HEK293 (cell line): ENCODE measurements around the gene GAL3ST2.

ENCODE experiments used
- CTCF ChIA-PET: fragments of 350-600 bp; formaldehyde crosslinking; extraction: SDS; loops from one replicate; lab custom pipeline; 2021; ENCODE audit warnings: antibody characterized with exemption; lab: Yijun Ruan, JAX
- POLR2A ChIA-PET: fragments of 300-600 bp; formaldehyde crosslinking; extraction: SDS; loops from one replicate; lab custom pipeline; 2020; ENCODE audit warnings: antibody characterized with exemption, inconsistent platforms; lab: Yijun Ruan, JAX
- H3K27ac ChIP-seq: fragments of 200-500 bp; sonication (Bioruptor generic); 2 replicates; pipeline ENCODE4 v1.5.1; 2014; ENCODE audit warnings: low read depth, low read length, control low read depth, inconsistent platforms; ENCODE audit errors: extremely low read depth
- H3K36me3 ChIP-seq, 2 experiments: fragments of 200-500 bp in 1 of 2; sonication (Bioruptor generic) in 1 of 2; 1 replicate in 1 of 2; 2 replicates in 1 of 2; pipeline ENCODE4 v1.5.1; 2014 to 2017; ENCODE audit warnings: inconsistent platforms in 2 of 2, low read length in 2 of 2; ENCODE audit not compliant: control insufficient read depth in 2 of 2, insufficient read depth in 1 of 2
- H3K4me1 ChIP-seq: fragments of 200-500 bp; sonication (Bioruptor generic); 2 replicates; pipeline ENCODE4 v1.5.1; 2014; ENCODE audit warnings: mild to moderate bottlenecking, low read length, inconsistent platforms; ENCODE audit not compliant: control insufficient read depth, insufficient read depth
- H3K4me3 ChIP-seq: 2 replicates; pipeline ENCODE4 v1.5.1; 2011; ENCODE audit warnings: low read depth, mild to moderate bottlenecking, control low read depth, low read length, moderate library complexity
- H3K9me3 ChIP-seq: fragments of 200-500 bp; sonication (Bioruptor generic); 2 replicates; pipeline ENCODE4 v1.5.1; 2014; ENCODE audit warnings: low read depth, low read length, inconsistent platforms; ENCODE audit not compliant: control insufficient read depth, insufficient read depth
- KLF1 ChIP-seq: fragments of 450-650 bp; formaldehyde crosslinking; IDR thresholded peaks from 2 replicates; pipeline ENCODE4 v1.5.1; 2016; ENCODE audit warnings: missing biosample characterization, missing genetic modification characterization
- OSR2 ChIP-seq: fragments of 450-650 bp; formaldehyde crosslinking; IDR thresholded peaks from 2 replicates; pipeline ENCODE4 v1.5.1; 2016; ENCODE audit warnings: missing biosample characterization, missing genetic modification characterization
- PRDM1 ChIP-seq: fragments of 450-650 bp; formaldehyde crosslinking; IDR thresholded peaks from 2 replicates; pipeline ENCODE4; 2016; ENCODE audit warnings: missing biosample characterization, missing genetic modification characterization
- YY2 ChIP-seq: fragments of 450-650 bp; formaldehyde crosslinking; IDR thresholded peaks from 2 replicates; pipeline ENCODE4 v1.5.1; 2016; ENCODE audit warnings: missing biosample characterization, missing genetic modification characterization
- ZNF19 ChIP-seq: fragments of 450-650 bp; formaldehyde crosslinking; IDR thresholded peaks from 2 replicates; pipeline ENCODE4; 2016; ENCODE audit warnings: missing biosample characterization, missing genetic modification characterization, low read depth
- ZNF214 ChIP-seq: fragments of 450-650 bp; formaldehyde crosslinking; IDR thresholded peaks from 2 replicates; pipeline ENCODE4 v1.5.1; 2017; ENCODE audit warnings: missing biosample characterization, mild to moderate bottlenecking, missing genetic modification characterization, borderline replicate concordance
- ZNF24 ChIP-seq: fragments of 450-650 bp; formaldehyde crosslinking; IDR thresholded peaks from 2 replicates; pipeline ENCODE4 v1.5.1; 2016; ENCODE audit warnings: missing biosample characterization, missing genetic modification characterization
- ZNF473 ChIP-seq: fragments of 450-650 bp; formaldehyde crosslinking; IDR thresholded peaks from 2 replicates; pipeline ENCODE4 v1.5.1; 2017; ENCODE audit warnings: missing biosample characterization, missing genetic modification characterization
- ZNF600 ChIP-seq: fragments of 450-650 bp; formaldehyde crosslinking; IDR thresholded peaks from 2 replicates; pipeline ENCODE4 v1.5.1; 2016; ENCODE audit warnings: missing biosample characterization, missing genetic modification characterization
- ZSCAN16 ChIP-seq: fragments of 450-650 bp; formaldehyde crosslinking; IDR thresholded peaks from 2 replicates; pipeline ENCODE4 v1.5.1; 2016; ENCODE audit warnings: missing biosample characterization, missing genetic modification characterization
- TF ChIP-seq, protein P1 (sequence below): sonication (generic); formaldehyde crosslinking; IDR thresholded peaks from 2 replicates; pipeline ENCODE4 v1.8.1; 2022; ENCODE audit warnings: mild to moderate bottlenecking, moderate library complexity, missing genetic modification reagents
- TF ChIP-seq, protein P2 (sequence below): fragments of 450-650 bp; formaldehyde crosslinking; IDR thresholded peaks from 2 replicates; pipeline ENCODE4 v1.5.1; 2017; ENCODE audit warnings: missing biosample characterization, missing genetic modification characterization
- TF ChIP-seq, protein P3 (sequence below): fragments of 450-650 bp; formaldehyde crosslinking; IDR thresholded peaks from 2 replicates; pipeline ENCODE4 v1.5.1; 2016; ENCODE audit warnings: missing biosample characterization, missing genetic modification characterization
- TF ChIP-seq, protein P4 (sequence below): fragments of 450-650 bp; formaldehyde crosslinking; IDR thresholded peaks from 2 replicates; pipeline ENCODE4 v1.5.1; 2016; ENCODE audit warnings: missing biosample characterization, missing genetic modification characterization

The GAL3ST2 gene

DNA sequence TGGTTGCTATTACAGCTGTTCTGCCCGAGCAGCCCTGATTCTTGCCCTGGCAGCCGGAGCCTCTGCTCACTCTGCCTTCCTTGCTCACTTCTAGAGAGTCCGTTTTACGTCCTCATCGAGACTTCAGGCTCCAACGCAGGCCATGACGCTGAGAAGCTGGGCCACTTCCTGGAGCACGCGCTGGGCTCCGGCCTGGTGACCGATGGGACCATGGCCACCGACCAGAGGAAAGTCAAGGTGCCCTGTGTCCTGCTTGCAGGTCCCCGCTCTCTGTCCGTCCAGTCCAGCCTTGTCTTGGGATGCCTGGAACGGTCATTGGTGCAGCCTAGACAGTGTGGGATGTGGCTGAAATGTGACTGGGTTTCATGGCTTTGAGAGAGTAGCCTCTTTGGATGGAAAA, 25.5 kb upstream of the GAL3ST2 start:
- POLR2A ChIA-PET, result no interaction called here
- no peak for TF ChIP-seq YY2
- no peak for TF ChIP-seq ZNF600 (tag by site-specific recombination)
- no peak for TF ChIP-seq PRDM1 (tag by site-specific recombination)
- TF ChIP-seq, protein P1, sequence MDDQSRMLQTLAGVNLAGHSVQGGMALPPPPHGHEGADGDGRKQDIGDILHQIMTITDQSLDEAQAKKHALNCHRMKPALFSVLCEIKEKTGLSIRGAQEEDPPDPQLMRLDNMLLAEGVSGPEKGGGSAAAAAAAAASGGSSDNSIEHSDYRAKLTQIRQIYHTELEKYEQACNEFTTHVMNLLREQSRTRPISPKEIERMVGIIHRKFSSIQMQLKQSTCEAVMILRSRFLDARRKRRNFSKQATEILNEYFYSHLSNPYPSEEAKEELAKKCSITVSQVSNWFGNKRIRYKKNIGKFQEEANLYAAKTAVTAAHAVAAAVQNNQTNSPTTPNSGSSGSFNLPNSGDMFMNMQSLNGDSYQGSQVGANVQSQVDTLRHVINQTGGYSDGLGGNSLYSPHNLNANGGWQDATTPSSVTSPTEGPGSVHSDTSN (CRISPR knock-in tag), result no peak
- TF ChIP-seq ZNF473 (tag by site-specific recombination), result no peak
- TF ChIP-seq OSR2, result no peak
- CTCF ChIA-PET, result interaction anchor here (0.6 kb wide), 1 partner anchor 17 kb away, joined by 3 read pairs; the partner anchor contains the start of gene D2HGDH
- H3K27ac ChIP-seq, result no peak overlapping the region
- no peak overlapping the region for H3K4me3 ChIP-seq
- no peaks in the 10 kb centered on the region for H3K9me3 ChIP-seq
- H3K36me3 ChIP-seq, result peaks cover 8 to 64% of the 10 kb centered on the region in 2 experiments; a peak in 2 of 3 replicates
- H3K4me1 ChIP-seq, result no peaks in the 10 kb centered on the region

DNA sequence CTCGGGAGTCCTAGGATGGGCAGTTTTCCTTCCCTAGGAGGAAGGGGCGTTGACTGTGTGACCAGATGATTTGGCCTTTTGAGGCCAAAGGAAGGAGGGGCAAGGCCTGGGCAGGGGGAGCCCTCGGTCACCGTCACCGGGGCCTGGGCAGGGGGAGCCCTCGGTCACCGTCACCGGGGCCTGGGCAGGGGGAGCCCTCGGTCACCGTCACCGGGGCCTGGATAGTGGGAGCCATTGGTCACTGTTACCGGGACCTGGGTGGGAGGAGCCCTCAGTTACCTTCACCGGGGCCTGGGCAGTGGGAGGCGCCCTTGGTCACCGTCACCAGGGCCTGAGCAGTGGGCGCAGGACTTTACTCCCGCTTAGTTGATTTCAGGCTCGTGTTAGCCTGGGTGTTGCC, 24.8 kb upstream of the GAL3ST2 start:
- no peaks in the 10 kb centered on the region for H3K4me1 ChIP-seq
- peaks cover 4 to 66% of the 10 kb centered on the region in 2 experiments; a peak in 2 of 3 replicates for H3K36me3 ChIP-seq
- no peak overlapping the region for H3K4me3 ChIP-seq
- POLR2A ChIA-PET, result no interaction called here
- CTCF ChIA-PET, result no interaction called here
- no peak overlapping the region for H3K27ac ChIP-seq
- TF ChIP-seq ZSCAN16 (tag by site-specific recombination), result no peak
- TF ChIP-seq, protein P2, sequence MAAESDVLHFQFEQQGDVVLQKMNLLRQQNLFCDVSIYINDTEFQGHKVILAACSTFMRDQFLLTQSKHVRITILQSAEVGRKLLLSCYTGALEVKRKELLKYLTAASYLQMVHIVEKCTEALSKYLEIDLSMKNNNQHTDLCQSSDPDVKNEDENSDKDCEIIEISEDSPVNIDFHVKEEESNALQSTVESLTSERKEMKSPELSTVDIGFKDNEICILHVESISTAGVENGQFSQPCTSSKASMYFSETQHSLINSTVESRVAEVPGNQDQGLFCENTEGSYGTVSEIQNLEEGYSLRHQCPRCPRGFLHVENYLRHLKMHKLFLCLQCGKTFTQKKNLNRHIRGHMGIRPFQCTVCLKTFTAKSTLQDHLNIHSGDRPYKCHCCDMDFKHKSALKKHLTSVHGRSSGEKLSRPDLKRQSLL (tag by site-specific recombination), result no peak
- TF ChIP-seq, protein P3, sequence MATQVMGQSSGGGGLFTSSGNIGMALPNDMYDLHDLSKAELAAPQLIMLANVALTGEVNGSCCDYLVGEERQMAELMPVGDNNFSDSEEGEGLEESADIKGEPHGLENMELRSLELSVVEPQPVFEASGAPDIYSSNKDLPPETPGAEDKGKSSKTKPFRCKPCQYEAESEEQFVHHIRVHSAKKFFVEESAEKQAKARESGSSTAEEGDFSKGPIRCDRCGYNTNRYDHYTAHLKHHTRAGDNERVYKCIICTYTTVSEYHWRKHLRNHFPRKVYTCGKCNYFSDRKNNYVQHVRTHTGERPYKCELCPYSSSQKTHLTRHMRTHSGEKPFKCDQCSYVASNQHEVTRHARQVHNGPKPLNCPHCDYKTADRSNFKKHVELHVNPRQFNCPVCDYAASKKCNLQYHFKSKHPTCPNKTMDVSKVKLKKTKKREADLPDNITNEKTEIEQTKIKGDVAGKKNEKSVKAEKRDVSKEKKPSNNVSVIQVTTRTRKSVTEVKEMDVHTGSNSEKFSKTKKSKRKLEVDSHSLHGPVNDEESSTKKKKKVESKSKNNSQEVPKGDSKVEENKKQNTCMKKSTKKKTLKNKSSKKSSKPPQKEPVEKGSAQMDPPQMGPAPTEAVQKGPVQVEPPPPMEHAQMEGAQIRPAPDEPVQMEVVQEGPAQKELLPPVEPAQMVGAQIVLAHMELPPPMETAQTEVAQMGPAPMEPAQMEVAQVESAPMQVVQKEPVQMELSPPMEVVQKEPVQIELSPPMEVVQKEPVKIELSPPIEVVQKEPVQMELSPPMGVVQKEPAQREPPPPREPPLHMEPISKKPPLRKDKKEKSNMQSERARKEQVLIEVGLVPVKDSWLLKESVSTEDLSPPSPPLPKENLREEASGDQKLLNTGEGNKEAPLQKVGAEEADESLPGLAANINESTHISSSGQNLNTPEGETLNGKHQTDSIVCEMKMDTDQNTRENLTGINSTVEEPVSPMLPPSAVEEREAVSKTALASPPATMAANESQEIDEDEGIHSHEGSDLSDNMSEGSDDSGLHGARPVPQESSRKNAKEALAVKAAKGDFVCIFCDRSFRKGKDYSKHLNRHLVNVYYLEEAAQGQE (tag by site-specific recombination), result no peak
- H3K9me3 ChIP-seq, result no peaks in the 10 kb centered on the region

DNA sequence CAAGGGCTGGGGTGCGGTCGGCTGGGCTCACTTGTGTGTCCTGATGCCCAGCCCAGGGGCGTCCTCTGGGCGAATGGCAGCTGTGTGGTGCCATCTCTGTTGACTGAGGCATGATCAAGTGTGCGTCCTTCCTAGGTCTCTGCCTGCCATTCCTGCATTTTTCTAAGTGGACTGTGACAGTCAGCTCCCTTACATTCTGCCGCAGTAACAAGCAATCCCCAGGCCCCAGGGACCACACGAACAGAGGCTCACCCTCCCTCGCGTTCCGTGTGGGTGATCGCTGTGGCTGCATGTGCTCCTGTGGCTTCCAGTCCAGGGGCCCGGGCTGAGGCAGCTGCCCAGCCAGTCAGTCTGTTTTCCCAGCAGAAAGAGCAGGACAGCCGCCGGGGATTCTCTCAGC, 24.4 kb upstream of the GAL3ST2 start:
- H3K36me3 ChIP-seq, result peaks cover 4 to 66% of the 10 kb centered on the region in 2 experiments; a peak in 2 of 3 replicates
- H3K4me3 ChIP-seq, result no peak overlapping the region
- no peaks in the 10 kb centered on the region for H3K4me1 ChIP-seq
- TF ChIP-seq KLF1 (no peak), OSR2 (no peak), ZNF24 (tag by site-specific recombination) (no peak)
- H3K27ac ChIP-seq, result no peak overlapping the region
- CTCF ChIA-PET, result no interaction called here
- POLR2A ChIA-PET, result no interaction called here
- H3K9me3 ChIP-seq, result no peaks in the 10 kb centered on the region

DNA sequence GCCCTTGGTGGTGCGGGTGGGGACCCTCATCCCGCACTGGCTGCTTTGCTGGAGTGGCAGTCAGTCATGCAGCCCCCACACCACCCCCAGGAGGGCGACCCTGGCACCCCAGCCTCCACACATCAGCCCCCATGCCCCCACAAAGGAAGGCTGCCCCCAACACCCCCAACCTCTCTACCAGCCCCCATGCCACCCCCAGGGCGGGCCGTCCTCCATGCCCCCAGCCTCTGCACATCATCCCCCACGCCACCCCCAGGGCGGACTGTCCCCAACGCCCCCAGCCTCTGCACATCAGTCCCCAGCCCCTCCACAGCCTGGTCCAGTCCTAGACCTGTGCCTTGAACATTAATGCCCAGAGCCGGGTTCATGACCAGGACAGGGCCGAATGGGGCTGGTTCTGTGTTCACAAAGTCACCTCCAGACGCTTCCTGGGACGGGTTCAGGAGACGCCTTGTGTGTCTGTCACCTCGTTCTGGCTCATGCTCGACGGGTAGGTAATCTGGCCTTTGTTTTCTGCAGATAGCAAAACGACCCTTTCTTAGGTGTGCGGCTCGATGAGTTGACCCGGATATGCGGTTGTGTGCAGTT, 23.8 kb upstream of the GAL3ST2 start:
- POLR2A ChIA-PET, result no interaction called here
- CTCF ChIA-PET, result no interaction called here
- Histone ChIP-seq H3K4me3 (no peak overlapping the region), H3K27ac (no peak overlapping the region), H3K9me3 (no peaks in the 10 kb centered on the region), H3K36me3 (peaks cover 0 to 67% of the 10 kb centered on the region in 2 experiments; a peak in 2 of 3 replicates), H3K4me1 (no peaks in the 10 kb centered on the region)
- TF ChIP-seq ZNF214 (tag by site-specific recombination) (no peak), ZNF19 (no peak)
- TF ChIP-seq, protein P4, sequence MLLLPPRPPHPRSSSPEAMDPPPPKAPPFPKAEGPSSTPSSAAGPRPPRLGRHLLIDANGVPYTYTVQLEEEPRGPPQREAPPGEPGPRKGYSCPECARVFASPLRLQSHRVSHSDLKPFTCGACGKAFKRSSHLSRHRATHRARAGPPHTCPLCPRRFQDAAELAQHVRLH, result no peak
